K562 (cell line): ENCODE data around the gene SAMD4A.

ENCODE experiments used
- CBX3 ChIP-seq, 2 experiments: IDR thresholded peaks; 1 replicate in 1 of 2; 2 replicates in 1 of 2; pipeline ENCODE4 v1.6.1; 2012; ENCODE audit warnings: inconsistent platforms in 2 of 2, low read length in 2 of 2, borderline replicate concordance in 1 of 2, control low read depth in 1 of 2
- CREM ChIP-seq: IDR thresholded peaks from 2 replicates; pipeline ENCODE4 v1.6.1; 2014; ENCODE audit warnings: antibody characterized with exemption, low read depth
- CTCF ChIP-seq, 3 experiments: IDR thresholded peaks in 2 of 3; conservative IDR thresholded peaks in 1 of 3; 2 replicates each; pipeline ENCODE4 v1.5.1; 2011 to 2012; ENCODE audit warnings: low read length in 3 of 3, mild to moderate bottlenecking in 3 of 3, control low read depth in 2 of 3, improper control_type of control experiment in 1 of 3, inconsistent platforms in 1 of 3, low read depth in 1 of 3, mixed read lengths in 1 of 3, moderate library complexity in 1 of 3; ENCODE audit not compliant: insufficient read depth in 2 of 3
- HDAC6 ChIP-seq: IDR thresholded peaks from 2 replicates; pipeline ENCODE4 v1.6.1; 2012; ENCODE audit warnings: low read depth, mild to moderate bottlenecking, control low read depth, inconsistent platforms, low read length, moderate library complexity
- NFIX ChIP-seq: fragments of 250-450 bp; sonication (Bioruptor Pico); IDR thresholded peaks from 2 replicates; pipeline ENCODE4 v1.4.0; 2020; ENCODE audit warnings: low read depth, mild to moderate bottlenecking, moderate library complexity
- NUFIP1 ChIP-seq: fragments of 450-650 bp; IDR thresholded peaks from 2 replicates; pipeline ENCODE4 v1.6.1; 2018; ENCODE audit not compliant: partially characterized antibody
- TF ChIP-seq, protein P1 (sequence below): fragments of 450-650 bp; formaldehyde crosslinking; conservative IDR thresholded peaks from 2 replicates; pipeline ENCODE4 v1.4.0; 2022; ENCODE audit warnings: mild to moderate bottlenecking, missing genetic modification characterization

DNA sequence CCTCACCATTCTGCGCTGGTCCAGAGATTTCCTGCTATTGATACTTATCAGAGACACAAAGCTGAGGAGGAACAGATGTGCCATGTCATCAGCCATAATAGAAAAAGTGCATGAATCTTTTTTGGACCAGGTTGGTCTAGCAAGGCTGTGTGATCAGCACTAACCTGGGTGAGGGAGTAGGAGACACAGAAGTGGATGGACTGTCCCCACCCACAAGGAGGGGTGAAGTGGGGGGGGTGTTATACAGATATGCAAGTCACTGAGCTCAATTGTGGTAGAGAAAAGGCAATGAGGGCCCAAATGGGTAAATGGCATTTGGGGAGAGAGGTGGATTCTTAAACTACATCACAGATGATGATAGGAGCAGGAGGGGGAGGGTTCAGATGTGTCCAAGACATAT lies 123.0 kb downstream of the SAMD4A start:
- TF ChIP-seq CBX3 (IDR thresholded peaks at IDR 0.05; ENCODE audit: borderline replicate concordance in 1 of 2, low read length in 2 of 2) = no peak
- no peak for TF ChIP-seq CTCF (IDR thresholded peaks at IDR 0.05 in 2 of 3, conservative IDR thresholded peaks at IDR 0.05 in 1 of 3; ENCODE audit: insufficient read depth in 2 of 3, low read depth in 1 of 3, low read length in 3 of 3)
- TF ChIP-seq NUFIP1 = no peak
- TF ChIP-seq, protein P1, sequence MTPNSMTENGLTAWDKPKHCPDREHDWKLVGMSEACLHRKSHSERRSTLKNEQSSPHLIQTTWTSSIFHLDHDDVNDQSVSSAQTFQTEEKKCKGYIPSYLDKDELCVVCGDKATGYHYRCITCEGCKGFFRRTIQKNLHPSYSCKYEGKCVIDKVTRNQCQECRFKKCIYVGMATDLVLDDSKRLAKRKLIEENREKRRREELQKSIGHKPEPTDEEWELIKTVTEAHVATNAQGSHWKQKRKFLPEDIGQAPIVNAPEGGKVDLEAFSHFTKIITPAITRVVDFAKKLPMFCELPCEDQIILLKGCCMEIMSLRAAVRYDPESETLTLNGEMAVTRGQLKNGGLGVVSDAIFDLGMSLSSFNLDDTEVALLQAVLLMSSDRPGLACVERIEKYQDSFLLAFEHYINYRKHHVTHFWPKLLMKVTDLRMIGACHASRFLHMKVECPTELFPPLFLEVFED (CRISPR knock-in tag) = no peak
- TF ChIP-seq HDAC6 = no peak
- TF ChIP-seq CREM = no peak
- TF ChIP-seq NFIX = no peak
